Vagina (tissue), 2 donors: ENCODE measurements around the gene HARS2.

Experiments
- CTCF ChIP-seq, 3 experiments: fragments of 450-650 bp in 2 of 3; fragments of 200-600 bp in 1 of 3; sonication (generic) in 1 of 3; IDR thresholded peaks; one replicate each; pipeline ENCODE4 v1.5.1; 2017 to 2019; ENCODE audit warnings: antibody characterized with exemption in 3 of 3, mild to moderate bottlenecking in 2 of 3, moderate library complexity in 2 of 3
- POLR2A ChIP-seq, 2 donors: fragments of 450-650 bp; IDR thresholded peaks; one replicate each; pipeline ENCODE4 v1.6.1; 2017; ENCODE audit warnings: antibody characterized with exemption in 2 of 2, mild to moderate bottlenecking in 2 of 2, moderate library complexity in 2 of 2

GRCh38 chr5:140711794-140712193, 20.5 kb downstream of the HARS2 start:
- TF ChIP-seq CTCF (IDR thresholded peaks at IDR 0.05), result no peak
- no peak for TF ChIP-seq POLR2A (IDR thresholded peaks at IDR 0.05)
